GM19397 (cell line): ENCODE measurements around the gene TEX26.
"Not testable (repeated sequence)": the region's sequence is repeated elsewhere in the genome, so short reads cannot be mapped to it uniquely, and the experiment has no call there.

Experiments used
- ATAC-seq: cut with Tn5 transposase; IDR thresholded peaks from one replicate; pipeline ENCODE4 v1.9.1; 2021; ENCODE audit warnings: mild to moderate bottlenecking, moderate library complexity; ENCODE audit not compliant: unreplicated experiment

Gene TEX26

GRCh38 chr13:30918662-30919405 lies 13.6 kb upstream of the TEX26 start:
- no peak for ATAC-seq

GRCh38 chr13:30920162-30920909 lies 12.1 kb upstream of the TEX26 start:
- ATAC-seq = no peak

- no peak for ATAC-seq
These were observed 9.0 kb upstream of the TEX26 start for GRCh38 chr13:30923418-30923817.

- ATAC-seq = no peak
These were observed 7.7 kb upstream of the TEX26 start for GRCh38 chr13:30924721-30925120.

GRCh38 chr13:30925429-30925828 lies 7.0 kb upstream of the TEX26 start:
- ATAC-seq = no peak

- ATAC-seq = no peak
These were observed 5.7 kb upstream of the TEX26 start for GRCh38 chr13:30926781-30927180.

GRCh38 chr13:30927188-30927587 lies 5.3 kb upstream of the TEX26 start:
- not testable (repeated sequence) for ATAC-seq

- ATAC-seq = no peak
These were observed 4.9 kb upstream of the TEX26 start for GRCh38 chr13:30927595-30927994.

- no peak for ATAC-seq
These were observed 3.5 kb upstream of the TEX26 start for GRCh38 chr13:30928978-30929377.

GRCh38 chr13:30933354-30933670 lies 856 bp downstream of the TEX26 start:
- no peak for ATAC-seq

GRCh38 chr13:30934381-30934780 lies 1.9 kb downstream of the TEX26 start:
- no peak for ATAC-seq

GRCh38 chr13:30934803-30935202 lies 2.3 kb downstream of the TEX26 start:
- no peak for ATAC-seq

- no peak for ATAC-seq
These were observed 4.5 kb downstream of the TEX26 start for GRCh38 chr13:30936971-30937370.

GRCh38 chr13:30943881-30944280 lies 11.4 kb downstream of the TEX26 start:
- no peak for ATAC-seq

GRCh38 chr13:30957258-30957943 lies 24.9 kb downstream of the TEX26 start:
- no peak for ATAC-seq

GRCh38 chr13:30959678-30960077 lies 27.2 kb downstream of the TEX26 start:
- ATAC-seq = no peak

GRCh38 chr13:30963791-30964190 lies 31.3 kb downstream of the TEX26 start:
- no peak for ATAC-seq

- no peak for ATAC-seq
These were observed 32.9 kb downstream of the TEX26 start for GRCh38 chr13:30965380-30965779.

- ATAC-seq = no peak
These were observed 33.6 kb downstream of the TEX26 start for GRCh38 chr13:30966101-30966500.

- ATAC-seq = no peak
These were observed 36.4 kb downstream of the TEX26 start for GRCh38 chr13:30968846-30969245.

GRCh38 chr13:30971575-30971974 lies 39.1 kb downstream of the TEX26 start:
- no peak for ATAC-seq

- no peak for ATAC-seq
These were observed 40.5 kb downstream of the TEX26 start for GRCh38 chr13:30972888-30973377.
